ENCODE results near the gene USP49.
"Not testable (repeated sequence)": the region's sequence is repeated elsewhere in the genome, so short reads cannot be mapped to it uniquely, and the experiment has no call there.

Gene USP49

DNA sequence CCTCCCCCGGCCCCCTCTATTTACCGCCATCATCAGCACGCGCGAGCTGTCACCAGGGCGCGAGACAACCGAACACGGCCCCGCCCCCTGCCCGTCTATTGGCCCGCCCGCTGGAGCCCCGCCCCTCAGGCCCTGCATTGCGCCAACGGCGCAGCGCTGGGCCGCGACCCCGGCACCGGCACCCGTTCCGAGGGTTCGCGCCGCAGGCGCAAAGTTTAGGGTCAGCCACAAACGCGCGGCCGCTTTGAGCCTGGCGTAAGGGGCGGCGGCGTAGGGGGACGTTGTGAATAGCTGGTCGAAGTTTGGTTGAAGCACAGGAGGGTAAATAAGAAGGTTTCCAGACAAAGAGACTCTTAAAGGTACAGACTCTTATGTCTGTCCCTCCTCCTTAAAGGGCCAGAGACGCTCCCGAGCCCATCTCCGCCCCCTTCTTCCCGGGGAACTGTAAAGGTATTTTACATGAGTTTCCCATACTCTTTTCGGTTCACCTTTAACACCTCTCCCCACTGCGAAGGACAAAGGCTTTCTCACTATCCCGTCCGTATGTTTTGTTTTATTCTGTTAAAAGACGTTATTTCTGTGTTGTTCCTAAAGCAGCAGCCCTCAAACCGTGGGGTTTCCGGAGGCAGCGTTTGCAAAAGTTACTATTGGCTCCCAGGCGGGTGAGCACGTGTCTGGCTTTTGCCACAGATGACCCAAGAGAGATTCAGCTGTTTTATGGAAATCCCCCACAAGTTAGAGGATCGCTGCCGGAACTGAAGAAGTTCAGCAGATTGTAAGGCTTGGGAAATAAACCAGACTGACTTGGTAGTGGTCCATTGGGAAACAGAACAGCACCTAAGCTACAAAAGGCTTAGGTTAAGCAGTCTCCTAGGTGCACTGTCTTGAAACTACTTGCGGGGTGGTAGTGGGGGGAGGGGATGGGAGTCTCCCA lies at the start of gene USP49:
Gene USP49 (minus strand): TSS at position 76 of the 934 bp plus-strand sequence. CDS start 88,392 bp downstream, outside the sequence.
- peak; percentile 95 for DNase-seq

DNA sequence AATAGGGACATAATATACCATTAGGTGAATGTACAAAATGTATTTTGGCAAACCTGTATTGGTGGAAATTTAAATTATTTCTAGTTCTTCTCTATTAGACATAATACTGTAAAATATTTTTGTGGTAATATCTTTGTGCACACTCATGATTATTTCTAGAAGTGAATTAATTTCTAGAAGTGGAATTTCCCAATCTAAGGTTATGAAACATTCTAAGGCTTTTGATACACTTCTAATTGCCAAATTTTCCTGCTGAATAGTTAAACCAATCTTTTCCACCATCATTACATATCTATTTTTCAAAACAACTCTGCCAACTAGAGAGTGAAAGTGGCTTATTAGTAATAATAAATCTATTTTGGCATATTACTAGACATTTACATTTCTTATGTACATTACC lies 48.3 kb upstream of the USP49 start:
- no peak for DNase-seq

DNA sequence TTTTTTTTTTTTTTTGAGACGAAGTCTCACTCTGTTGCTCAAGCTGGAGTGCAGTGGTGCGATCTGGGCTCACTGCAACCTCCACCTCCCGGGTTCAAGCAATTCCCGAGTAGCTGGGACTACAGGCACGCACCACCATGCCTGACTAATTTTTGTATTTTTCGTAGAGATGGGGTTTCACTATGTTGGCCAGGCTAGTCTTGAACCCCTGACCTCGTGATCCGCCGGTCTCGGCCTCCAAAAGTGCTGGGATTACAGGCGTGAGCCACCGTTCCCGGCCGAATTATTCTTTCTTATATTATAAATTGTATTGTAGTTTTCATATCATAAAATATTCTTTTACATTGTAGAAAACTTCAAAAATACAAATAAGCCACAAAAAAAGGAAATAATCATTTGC lies 47.7 kb upstream of the USP49 start:
- not testable (repeated sequence) for DNase-seq

DNA sequence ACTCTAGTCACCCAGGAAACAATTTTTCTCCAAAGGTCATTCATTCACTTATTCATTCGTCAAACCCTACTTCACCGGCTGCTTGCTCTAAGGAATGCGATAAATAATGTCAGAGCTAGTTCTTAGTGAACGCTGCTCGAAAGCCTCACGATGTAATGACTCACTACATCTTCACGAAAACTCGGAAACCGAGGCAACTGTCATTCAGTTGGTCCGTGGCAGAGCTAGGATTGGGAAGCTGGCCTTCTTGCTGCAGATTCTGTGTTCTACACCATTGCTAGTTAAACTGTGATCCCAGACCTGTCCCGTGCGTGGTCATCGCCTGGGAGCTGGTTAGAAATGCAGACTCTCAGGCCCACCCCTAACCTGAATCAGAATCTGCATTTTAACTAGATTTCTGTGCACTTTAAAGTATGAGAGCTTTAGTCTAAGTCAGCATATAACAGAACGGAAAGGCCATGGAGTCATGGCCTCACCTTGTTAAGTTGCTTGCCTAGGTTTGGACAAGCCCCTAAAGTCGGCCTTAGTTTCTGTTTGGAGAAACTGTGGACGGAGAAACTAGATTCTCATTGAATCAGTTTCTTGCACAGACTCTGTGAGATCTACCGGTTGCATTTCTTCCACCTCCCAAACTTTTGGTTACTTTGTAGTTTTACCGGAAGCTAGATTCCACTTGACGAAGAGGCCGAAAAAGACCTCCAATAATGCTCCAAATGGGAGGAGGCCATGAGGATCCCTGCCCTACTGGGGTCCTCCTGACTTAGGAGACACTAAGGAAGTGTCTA lies 47.1 kb upstream of the USP49 start:
- peak; percentile 46 for DNase-seq

DNA sequence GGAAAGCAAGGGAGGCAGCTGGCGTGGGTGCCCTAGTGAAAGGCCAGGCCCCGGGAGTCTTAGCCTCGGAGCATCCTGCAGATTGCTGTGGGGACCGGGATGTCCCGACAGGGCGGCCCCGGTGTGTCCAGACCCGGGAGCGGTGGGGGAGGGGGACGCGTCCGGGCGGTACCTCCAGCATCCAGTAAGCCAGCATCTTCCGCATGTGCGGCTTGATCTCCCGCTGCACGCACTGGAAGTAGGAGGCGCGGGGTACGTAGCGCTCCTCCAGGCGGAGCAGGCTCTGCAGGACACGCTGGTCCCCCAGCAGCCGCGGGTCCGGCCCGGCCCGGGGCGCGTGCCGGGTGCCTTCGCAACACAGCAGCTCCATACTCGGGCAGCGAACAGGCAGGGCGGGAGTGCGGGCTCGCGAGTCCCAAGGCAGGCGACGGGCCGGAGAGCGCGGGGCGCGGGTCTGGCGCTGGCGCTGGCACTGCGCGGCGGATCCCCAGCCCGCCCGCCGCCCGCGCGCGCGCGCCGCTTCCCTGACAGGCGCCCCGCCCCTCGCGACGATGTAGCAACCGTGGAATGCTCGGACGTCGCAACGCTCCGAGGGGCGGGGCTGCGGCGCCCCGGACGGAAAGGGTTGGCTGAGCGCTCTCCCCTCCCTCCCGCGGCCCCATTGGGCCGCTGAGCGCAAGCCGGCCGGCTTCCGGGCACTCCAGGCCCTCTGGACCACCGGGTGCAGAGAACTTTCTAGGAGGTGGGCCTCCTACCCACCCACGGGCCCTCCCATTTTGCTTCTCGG lies 46.3 kb upstream of the USP49 start, which contains the start of gene CCND3:
Gene CCND3 (minus strand): TSS at position 529 of the 787 bp plus-strand sequence. CDS start 159 bp downstream, at position 370.
- DNase-seq, result peak; percentile 92

DNA sequence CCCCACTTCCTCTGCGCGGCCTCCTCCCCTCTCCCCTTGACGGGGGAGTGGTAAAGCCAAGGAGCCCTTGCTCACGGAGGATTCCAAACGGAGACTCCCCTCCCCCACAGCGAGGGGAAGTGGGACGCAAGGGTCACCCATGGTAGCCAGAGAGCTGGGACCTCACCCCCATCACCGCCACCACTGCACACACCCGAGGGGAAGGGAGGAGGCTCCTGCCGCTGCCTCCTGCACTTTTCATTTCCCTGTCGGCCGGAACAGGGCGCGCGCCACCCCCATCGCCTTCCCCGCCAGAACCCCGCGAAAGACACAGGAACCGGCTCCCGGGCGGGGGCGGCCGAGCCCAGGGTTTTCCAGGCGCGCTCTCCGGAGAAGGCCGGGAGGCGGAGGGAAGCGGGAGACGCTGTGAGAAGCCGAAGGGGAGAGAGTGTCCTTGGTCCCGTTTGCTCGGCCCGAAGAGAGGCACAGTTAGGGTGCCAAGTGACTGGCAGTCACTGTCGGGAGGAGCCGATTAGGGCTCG lies 45.6 kb upstream of the USP49 start:
- peak; percentile 59 for DNase-seq

DNA sequence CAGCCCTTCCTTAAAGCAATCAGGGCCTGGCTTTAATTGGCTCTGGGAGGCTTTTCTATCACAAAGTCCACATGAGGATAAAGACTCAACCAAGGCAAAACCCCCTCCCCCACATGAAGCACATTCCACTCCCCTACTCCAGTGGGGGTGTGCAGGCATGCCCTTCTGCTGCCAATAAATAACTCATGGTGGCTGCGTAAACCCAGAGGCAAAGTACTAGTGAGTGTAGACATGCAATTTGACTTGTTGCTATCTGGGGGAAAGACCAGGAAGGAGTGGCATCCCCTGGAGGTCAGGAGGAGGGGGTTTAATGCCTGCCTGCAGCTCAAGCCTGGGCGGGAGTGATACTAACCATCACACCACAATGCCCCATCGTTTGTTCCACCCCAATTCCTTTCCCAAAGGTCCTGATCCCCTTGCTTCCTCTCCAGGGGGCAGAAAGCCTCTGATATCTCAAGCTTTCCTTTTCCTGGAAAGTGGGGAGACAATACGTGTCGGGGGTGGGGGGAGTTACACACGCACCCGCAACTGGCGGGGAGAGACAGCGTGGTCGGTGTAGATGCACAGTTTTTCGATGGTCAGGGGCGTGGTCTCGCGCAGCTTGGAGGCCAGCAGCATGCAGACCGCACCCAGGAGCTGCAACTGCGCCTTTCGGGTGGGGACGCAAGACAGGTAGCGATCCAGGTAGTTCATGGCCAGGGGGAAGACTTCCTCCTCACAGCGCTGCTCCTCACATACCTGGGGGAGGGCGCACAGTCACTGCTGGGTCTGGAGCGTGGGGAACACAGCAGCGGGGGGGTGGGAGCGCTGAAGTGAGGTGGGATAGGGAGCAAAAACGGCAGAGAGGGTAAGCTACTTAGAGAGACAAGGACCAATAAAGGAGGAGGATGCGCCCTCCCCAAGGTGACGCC lies 44.9 kb upstream of the USP49 start:
- DNase-seq, result peak; percentile 19

DNA sequence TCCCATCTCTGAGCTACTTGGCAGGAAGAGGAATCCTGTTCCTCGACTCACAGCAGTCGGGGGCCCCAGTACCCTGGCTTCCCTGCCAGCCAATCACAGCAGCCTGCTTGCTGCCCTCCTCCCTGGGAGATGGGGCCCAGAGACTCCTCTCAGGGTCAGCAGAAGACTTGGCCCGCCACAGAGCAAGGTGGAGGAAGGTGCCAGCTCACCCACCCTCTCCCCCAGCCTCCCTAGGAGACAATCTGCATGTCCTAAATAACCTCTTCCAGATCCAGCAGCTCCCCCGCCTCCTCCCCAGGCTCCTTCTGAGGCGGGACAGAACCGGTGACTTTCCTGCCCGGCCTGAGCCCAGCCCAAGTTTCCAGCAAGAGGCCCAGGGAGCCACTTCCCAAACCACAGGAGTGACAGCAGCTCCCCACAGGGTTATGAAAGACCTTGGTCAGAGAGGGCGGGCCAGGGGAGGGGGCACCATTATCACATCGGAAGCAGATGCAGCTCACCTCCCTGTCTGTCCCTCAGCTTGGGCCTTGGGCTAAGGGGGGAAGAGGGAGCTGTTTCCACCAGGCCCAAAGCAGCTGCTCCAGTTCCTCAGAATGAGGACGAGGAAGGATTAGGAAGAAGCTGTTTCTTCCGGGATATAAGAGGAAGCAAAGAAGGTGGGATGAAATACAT lies 44.1 kb upstream of the USP49 start:
- peak; percentile 28 for DNase-seq

DNA sequence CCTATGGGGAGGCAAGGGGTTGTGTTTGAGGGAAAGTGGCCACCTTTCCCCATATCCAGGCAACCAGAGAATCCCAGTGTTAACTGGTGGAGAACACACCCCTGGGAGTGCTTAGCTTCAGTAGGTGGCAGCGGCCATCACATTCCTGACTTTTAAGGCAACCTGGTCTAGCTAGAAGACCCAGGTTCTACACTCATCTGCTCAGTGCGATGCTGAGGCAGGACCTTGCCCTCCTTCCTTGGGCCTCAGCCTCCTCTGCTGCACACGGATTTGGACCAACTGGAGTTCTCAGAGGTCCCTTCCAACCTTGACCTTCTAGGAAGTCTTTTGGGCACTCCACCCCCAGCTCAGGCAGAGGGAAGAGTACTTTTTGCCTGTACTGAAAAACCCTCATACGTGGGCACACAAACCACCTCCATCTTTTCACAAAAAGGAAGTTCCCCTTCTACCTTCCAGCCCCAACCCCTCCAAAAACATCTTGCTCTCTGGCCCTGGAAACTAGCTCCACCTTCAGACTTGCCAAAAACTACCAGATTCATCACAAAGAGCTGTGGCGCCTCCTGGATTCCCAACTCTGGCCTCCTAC lies 43.5 kb upstream of the USP49 start:
- no peak for DNase-seq

DNA sequence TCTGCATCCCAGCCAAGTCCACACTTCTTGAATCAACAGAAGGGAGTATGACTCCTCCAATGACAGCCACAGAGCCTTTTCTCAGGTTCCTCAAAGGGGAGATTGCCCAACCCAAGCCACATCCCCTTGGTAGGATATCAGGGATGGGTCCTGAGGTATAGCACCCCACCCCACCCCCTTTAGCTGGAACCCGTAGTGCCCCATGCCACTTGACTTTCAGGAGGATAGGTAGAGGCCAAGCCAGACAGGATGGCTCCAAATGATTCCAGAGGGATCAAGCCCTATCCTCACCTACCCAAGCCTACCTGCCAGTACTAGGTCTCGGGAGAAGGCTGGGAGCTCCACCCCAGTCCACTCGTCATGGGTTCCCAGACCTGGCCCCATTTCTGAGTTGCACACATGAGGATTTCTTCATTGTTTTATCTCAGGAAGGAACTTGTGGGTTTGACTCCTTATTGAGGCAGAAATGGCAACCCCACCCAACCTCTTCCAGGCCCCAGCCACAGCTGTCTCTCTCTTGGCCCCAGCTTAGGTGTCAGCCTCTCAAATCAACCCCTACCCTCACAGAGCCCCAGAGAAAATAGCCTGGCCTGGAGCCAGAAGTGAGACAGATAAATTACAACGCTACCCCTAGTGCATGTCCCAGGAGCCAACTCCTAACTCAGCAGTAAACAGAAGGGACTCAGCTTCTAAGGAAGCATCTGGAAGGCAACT lies 42.8 kb upstream of the USP49 start:
- DNase-seq, result peak; percentile 80

DNA sequence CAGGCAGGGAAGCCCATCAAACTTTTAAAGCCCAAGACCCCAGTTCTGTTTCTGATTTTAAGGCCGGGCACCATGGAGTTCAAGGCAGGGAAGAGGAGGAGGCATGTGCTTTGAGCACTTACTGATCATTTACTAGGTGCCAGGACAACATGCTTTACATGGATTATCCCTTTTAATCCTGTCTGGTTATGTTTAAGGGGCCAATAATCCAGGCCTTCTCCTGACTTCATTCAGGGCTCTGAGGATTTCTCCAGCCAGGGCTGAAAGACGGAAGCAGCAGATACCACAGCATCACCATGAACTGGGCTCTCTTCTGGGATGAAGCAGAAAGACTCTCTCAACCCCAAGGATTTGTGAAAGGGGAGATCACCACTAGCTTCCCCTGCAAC lies 42.3 kb upstream of the USP49 start:
- DNase-seq, result no peak

DNA sequence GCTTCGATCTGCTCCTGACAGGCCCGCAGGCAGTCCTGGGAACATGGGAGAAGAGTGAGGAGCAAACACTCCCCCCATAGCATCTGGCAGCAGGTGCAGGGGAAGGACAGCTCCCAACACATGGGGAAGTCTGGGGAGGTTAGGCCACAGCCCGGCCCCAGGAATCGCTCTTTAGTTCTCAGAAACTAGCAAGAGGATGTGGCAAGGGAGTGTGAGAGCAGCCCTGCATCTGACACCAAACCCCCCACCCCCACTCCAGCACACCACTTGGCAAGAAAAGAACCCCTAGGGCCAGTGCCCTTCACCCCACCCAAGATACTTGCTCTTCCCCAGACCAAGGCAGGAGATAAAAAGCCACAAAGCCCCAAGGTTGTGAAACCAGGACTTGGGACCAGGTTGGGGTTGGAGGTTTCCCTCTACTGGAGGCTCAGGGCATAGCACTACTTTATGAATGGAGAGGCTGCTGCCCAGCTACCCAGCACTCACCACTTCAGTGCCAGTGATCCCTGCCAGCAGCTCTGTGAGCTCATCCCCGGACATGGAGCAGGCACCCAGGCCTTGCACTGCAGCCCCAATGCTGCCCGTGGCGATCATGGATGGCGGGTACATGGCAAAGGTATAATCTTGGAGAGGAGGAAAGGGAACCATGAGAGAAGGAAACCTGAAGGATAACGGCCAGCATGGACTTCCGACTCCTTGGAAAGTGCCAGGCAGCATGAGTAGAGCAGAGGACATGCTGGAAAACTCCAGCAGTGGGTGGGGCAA lies 41.1 kb upstream of the USP49 start:
- peak; percentile 64 for DNase-seq

DNA sequence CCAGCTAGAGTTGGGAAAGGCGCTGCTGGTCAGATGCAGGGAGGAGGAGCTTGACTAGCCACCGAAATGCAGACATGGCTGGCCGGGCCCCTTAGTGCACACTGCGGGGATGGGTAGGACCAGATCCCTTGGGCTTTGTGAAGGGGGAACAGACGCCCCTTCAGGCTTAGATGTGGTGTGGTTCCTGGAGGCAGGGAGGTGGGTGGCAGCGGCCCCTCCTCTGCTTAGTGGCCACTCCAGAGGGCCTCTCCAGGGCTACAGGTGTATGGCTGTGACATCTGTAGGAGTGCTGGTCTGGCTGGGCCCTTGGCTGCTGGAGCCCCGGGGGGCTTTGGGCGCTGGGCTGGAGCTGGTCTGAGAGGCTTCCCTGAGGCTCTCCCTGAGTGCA lies 40.5 kb upstream of the USP49 start:
- DNase-seq, result no peak

DNA sequence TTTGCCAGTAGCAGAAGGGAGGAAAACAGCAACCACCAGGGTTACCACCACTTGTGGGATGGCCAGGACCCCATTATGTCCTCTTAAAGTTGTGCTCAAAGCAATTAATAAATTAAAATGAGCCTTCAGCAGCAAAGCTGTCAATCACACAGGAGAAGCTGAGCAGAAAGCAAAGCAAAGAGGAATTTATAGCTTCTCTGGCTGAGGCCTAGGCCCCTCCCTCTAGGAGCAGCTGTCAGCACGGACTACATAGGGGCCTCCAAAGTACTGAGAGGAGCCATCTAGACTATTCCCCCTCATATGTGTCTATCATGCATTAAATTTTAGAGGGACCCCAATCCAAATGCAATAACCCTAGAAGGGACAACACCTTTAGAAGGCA lies 40.0 kb upstream of the USP49 start:
- DNase-seq, result no peak

DNA sequence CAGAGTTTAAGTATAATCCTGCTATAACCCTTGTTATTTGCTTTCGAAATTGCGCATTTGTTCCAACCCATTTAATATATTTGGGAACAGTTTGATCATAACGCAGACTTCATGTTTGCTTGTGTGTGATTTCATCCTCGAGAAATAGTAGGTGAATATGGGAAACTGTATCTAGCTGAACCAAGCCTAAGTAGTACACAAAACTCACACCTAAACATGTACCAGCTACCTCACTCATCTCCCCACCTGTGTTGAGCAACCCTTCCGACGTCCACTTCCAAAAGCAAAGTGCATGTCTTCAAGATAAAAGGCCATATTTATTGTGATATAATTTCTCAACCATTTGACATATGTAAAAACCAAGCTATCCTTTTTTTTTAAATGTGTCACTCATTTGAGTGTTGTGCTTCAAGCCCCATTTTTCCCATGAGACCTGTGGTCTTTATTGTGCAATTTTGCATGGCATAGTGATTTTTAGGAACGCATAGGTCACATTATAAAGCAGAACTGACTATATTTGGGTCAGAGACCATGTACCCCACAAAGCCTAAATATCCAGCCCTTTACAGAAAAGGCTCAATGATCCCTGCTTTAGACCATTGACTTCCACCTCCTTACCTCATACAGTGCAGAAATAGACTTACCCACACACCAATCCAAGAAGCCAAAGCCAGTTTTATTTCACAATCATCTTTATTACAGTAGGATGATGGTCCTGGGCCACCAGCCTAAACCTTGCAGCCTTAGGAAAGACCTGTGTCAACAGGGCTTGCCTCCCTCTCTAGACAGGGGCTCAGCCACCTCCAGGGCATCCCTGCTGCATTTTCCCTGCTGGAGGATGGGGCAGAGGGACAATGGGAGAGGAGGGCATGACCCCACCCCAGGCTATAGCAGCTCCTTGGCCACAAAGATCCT lies 39.4 kb upstream of the USP49 start:
- no peak for DNase-seq

DNA sequence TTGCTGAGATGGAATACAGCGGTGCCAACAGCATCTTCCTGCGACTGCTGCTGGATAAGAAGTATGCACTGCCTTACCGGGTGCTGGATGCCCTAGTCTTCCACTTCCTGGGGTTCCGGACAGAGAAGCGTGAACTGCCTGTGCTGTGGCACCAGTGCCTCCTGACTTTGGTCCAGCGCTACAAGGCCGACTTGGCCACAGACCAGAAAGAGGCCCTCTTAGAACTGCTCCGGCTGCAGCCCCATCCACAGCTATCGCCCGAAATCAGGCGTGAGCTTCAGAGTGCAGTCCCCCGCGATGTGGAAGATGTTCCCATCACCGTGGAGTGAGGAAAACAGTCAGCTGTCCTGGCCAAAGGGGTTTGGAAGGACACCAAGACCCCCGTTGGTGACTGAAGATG lies 37.2 kb upstream of the USP49 start:
- DNase-seq, result no peak

DNA sequence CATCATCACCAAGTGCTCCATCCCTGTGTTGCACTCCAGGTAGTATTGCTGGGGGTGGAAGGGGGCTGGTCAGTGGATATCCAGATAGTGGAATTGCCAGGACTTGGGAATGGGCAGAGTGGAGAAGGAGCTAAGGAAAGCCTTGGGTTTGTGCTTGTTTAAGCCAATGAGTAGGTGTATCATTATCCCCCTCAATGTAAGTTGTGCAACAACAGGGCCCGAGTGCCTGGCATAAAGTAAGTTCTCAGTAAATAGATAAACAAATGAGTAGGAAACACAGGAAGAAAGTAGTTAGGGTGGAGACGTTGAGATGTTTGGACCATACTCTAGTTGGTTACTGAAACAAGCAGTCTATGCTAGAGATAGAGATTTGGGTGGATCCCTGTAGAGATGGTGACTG lies 36.6 kb upstream of the USP49 start:
- no peak for DNase-seq

DNA sequence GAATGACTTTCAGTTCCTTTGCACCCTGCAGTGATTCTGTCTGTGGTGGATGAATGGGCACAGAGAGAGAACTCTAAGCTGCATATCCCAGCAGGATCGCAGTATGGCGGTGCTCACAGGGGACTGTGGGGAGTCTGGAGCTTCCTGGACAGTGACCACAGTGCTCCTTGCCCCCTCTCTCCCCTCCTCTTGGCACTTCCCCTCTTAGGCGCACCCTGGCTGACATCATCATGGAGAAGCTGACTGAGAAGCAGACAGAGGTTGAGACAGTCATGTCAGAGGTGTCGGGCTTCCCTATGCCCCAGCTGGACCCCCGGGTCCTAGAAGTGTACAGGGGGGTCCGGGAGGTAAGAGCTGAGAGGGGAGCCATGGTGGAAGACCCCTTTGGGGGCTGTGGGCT lies 34.7 kb upstream of the USP49 start:
- no peak for DNase-seq

All from CD4-positive, alpha-beta T cell treated with Interleukin-6 for 4 hours (primary cell).